HFFc6 (cell line): ENCODE measurements around the gene USP15. TPM values are rescaled to one million over a fixed set of nuclear protein-coding genes. Genes with fewer than 3 reads are reported as not detected.

Experiments
- DNase-seq: peaks from one replicate; pipeline ENCODE4 v3.0.0-alpha.2; 2018
- H3K27ac Mint-ChIP-seq: 2 replicates; pipeline ENCODE4 v1.8.0; 2020; ENCODE audit warnings: mild to moderate bottlenecking, mixed read lengths
- H3K27me3 Mint-ChIP-seq: 2 replicates; pipeline ENCODE4 v1.8.0; 2021; ENCODE audit warnings: mild to moderate bottlenecking, moderate library complexity, mixed read lengths; ENCODE audit not compliant: insufficient read depth
- H3K36me3 Mint-ChIP-seq: 2 replicates; pipeline ENCODE4 v1.8.0; 2021; ENCODE audit warnings: low read depth, mixed read lengths
- H3K4me1 Mint-ChIP-seq: 2 replicates; pipeline ENCODE4 v1.8.0; 2020; ENCODE audit warnings: low read depth, mixed read lengths
- H3K4me3 Mint-ChIP-seq: 2 replicates; pipeline ENCODE4 v1.8.0; 2020; ENCODE audit warnings: mild to moderate bottlenecking, moderate library complexity, mixed read lengths
- H3K9me3 Mint-ChIP-seq: 2 replicates; pipeline ENCODE4 v1.8.0; 2020; ENCODE audit warnings: mild to moderate bottlenecking, mixed read lengths
- total RNA-seq, 6 experiments: library from RNA; stranded (reverse); fragmentation: NEBNext Ultra II Directional; extraction: Animal tissue kit (Norgen Biotek cat#: 25700); gene quantifications; 2 replicates in 1 of 6; 3 replicates in 5 of 6; pipeline ENCODE4 v1.2.3, GENCODE V29; 2021
- TF ChIP-seq, protein P1 (sequence below): fragments of 200-600 bp; sonication (generic); IDR thresholded peaks from 2 replicates; pipeline ENCODE4 v1.5.0; 2021; ENCODE audit warnings: antibody characterized with exemption, mild to moderate bottlenecking

Gene USP15
- total RNA-seq, 6 experiments from 2014 or later = 48.8 to 63.5 (median 54.9) TPM

DNA sequence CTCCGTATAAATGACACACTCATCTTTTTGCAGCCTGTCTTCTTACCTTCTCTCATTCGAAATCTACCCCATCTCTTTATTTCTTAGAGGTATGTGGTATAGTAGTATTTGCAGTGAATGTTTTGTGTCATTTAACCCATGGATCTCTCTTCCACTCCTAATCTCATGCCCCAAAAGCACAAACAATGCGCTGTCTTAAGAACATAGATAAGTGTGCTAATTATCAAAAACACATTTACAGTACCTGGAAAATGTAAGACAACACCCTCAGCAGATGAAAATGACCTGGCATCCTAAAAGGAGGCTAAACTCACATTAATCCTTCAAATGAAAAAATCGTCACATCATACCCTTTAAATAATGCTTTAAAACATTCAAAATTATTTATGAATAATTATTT is 10.7 kb downstream of the USP15 start:
- no peaks in the 10 kb centered on the region for H3K27me3 Mint-ChIP-seq
- no peaks in the 10 kb centered on the region for H3K9me3 Mint-ChIP-seq
- no peak for DNase-seq
- H3K4me1 Mint-ChIP-seq = peaks cover 96% of the 10 kb centered on the region
- H3K36me3 Mint-ChIP-seq = no peaks in the 10 kb centered on the region; the same call in none of the 2 replicates
- TF ChIP-seq, protein P1, sequence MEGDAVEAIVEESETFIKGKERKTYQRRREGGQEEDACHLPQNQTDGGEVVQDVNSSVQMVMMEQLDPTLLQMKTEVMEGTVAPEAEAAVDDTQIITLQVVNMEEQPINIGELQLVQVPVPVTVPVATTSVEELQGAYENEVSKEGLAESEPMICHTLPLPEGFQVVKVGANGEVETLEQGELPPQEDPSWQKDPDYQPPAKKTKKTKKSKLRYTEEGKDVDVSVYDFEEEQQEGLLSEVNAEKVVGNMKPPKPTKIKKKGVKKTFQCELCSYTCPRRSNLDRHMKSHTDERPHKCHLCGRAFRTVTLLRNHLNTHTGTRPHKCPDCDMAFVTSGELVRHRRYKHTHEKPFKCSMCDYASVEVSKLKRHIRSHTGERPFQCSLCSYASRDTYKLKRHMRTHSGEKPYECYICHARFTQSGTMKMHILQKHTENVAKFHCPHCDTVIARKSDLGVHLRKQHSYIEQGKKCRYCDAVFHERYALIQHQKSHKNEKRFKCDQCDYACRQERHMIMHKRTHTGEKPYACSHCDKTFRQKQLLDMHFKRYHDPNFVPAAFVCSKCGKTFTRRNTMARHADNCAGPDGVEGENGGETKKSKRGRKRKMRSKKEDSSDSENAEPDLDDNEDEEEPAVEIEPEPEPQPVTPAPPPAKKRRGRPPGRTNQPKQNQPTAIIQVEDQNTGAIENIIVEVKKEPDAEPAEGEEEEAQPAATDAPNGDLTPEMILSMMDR = no peak
- H3K27ac Mint-ChIP-seq = no peak overlapping the region
- H3K4me3 Mint-ChIP-seq = no peak overlapping the region

- Mint-ChIP-seq H3K4me1 (peaks cover 90% of the 10 kb centered on the region), H3K9me3 (no peaks in the 10 kb centered on the region), H3K36me3 (no peaks in the 10 kb centered on the region; the same call in none of the 2 replicates), H3K27me3 (no peaks in the 10 kb centered on the region), H3K4me3 (no peak overlapping the region), H3K27ac (no peak overlapping the region)
- TF ChIP-seq, protein P1 = no peak
- DNase-seq = no peak
These were observed 12.8 kb downstream of the USP15 start for GRCh38 chr12:62272936-62273552.

- H3K27ac Mint-ChIP-seq = no peak overlapping the region
- peaks cover 83% of the 10 kb centered on the region for H3K4me1 Mint-ChIP-seq
- H3K9me3 Mint-ChIP-seq = no peaks in the 10 kb centered on the region
These were observed 13.6 kb downstream of the USP15 start for GRCh38 chr12:62273724-62274380.

GRCh38 chr12:62278022-62278421 is 17.8 kb downstream of the USP15 start:
- Mint-ChIP-seq H3K4me3 (no peak overlapping the region), H3K9me3 (no peaks in the 10 kb centered on the region), H3K27me3 (no peaks in the 10 kb centered on the region), H3K4me1 (peaks cover 63% of the 10 kb centered on the region), H3K27ac (no peak overlapping the region), H3K36me3 (peaks cover 21% of the 10 kb centered on the region)
- TF ChIP-seq, protein P1 = no peak
- no peak for DNase-seq

More at GRCh38 chr12:62273724-62274380, 13.6 kb downstream of the USP15 start:
- peaks cover 1% of the 10 kb centered on the region for H3K36me3 Mint-ChIP-seq
- H3K4me3 Mint-ChIP-seq = no peak overlapping the region
- no peaks in the 10 kb centered on the region for H3K27me3 Mint-ChIP-seq
- TF ChIP-seq, protein P1 = no peak
- DNase-seq = no peak

DNA sequence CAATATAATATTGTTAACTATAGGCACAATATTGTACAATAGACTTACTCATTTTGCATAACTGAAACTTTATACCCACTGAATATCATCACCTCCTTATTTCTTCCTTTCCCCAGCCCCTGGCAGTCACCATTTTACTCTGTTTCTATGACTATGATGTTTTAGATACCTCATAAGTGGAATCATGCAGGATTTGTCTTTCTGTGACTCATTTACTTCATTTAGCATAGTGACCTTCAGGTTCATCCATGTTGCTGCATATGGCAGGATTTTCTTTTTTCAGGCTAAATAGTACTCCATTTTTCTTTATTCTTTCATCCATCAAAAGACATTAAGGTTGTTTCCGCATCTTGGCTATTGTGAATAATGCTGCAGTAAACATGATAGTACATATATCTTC is 18.9 kb downstream of the USP15 start:
- DNase-seq = no peak
- TF ChIP-seq, protein P1 = no peak
- H3K36me3 Mint-ChIP-seq = peaks cover 21% of the 10 kb centered on the region
- H3K27me3 Mint-ChIP-seq = no peaks in the 10 kb centered on the region
- no peak overlapping the region for H3K27ac Mint-ChIP-seq
- no peak overlapping the region for H3K4me3 Mint-ChIP-seq
- no peaks in the 10 kb centered on the region for H3K9me3 Mint-ChIP-seq
- H3K4me1 Mint-ChIP-seq = peaks cover 57% of the 10 kb centered on the region
